ENCODE data around the gene PLXNB3. TPM values are rescaled to one million over a fixed set of nuclear protein-coding genes. Genes with fewer than 3 reads are reported as not detected.

The PLXNB3 gene
- 5.5 and 8.1 TPM in 2 replicates for total RNA-seq

GRCh38 chrX:153763989-153764755, at the start of gene PLXNB3:
PLXNB3 (plus strand) TSS chrX:153764249; CDS start chrX:153765536, 1,287 bp downstream.

DNA sequence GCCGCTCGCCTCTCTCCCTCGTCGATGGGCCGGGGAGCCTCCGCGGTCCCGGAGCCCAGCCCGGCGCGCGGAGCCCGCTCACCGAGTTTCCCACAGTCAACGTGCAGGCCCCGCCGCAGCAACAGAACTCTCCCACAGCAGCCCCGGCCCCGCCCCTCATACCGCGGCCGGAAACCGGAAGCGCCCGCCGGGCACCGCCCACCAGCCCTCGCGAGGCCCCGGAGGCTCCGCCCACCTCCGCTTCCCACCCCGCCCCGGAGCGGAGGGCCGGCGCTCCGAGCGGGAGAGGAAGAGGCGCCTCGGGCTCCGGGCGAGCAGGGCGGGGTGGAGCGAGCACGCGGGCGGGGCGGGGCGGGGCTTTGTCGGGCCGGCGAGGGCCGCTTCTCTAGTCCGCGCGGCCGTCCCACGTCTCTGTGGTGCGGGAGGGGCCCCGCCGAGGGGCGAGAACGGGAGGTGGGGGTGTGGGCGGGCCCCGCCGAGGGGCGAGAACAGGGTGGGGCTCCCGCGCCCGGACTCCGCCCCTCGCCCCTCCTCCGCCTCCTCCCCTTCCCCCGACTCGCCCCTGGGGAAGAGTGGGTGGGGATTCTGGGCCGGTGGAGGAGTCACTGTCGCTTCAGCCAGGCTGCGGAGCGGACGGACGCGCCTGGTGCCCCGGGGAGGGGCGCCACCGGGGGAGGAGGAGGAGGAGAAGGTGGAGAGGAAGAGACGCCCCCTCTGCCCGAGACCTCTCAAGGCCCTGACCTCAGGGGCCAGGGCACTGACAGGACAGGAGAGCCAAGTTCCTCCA, 39.6 kb upstream of the PLXNB3 start, which contains the start of the genes ABCD1 and BCAP31:
Gene ABCD1 (plus strand): TSS at position 605 of the 787 bp plus-strand sequence. CDS start 411 bp downstream, outside the sequence.
Gene BCAP31 (minus strand): TSS at position 136 of the 787 bp plus-strand sequence. CDS start 1,143 bp downstream, outside the sequence.

DNA sequence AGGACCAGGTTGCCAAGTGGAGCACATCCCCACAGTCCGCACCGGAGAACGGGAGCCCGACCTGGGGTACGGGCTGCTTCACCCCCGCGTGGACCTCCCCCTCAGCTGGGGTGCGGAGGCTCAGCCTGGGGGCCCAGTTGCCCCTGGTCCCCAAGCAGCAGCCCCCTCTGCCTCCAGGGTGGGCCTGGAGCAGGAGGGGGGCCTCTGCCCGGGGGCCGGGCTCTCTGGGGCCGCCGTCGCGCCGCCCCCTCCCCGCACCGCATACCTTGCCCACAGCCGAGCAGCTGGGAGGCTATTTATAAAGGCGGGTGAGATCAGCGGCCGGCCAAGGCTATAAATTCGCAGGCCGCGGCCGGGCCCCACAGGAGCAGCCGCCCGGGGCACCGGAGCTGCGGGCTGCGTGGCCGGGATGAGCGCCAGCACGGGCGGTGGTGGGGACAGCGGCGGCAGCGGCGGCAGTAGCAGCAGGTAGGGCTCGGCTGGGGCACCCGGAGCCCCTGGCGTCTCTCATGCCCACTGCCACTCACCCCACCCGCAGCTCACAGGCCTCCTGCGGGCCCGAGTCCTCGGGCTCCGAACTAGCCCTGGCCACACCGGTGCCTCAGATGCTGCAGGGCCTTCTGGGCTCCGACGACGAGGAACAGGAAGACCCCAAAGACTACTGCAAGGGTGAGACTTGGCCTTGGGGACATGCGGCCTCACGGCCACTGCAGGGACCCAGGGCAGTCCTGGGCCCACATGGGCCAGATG, 16.8 kb downstream of the PLXNB3 start, which contains the start of gene SRPK3:
Gene SRPK3 (plus strand): TSS at position 364 of the 750 bp plus-strand sequence. CDS start 46 bp downstream, at position 410.

GRCh38 chrX:153794018-153794896, 30.2 kb downstream of the PLXNB3 start, which contains the start of the genes IDH3G and SSR4:
IDH3G (minus strand) TSS chrX:153794375; CDS start chrX:153794326, 49 bp downstream.
SSR4 (plus strand) TSS chrX:153794668; CDS start chrX:153794688, 20 bp downstream.

Other genes with a start within 250 kb of the PLXNB3 start
- gene ATP2B3, start 246.6 kb upstream of the PLXNB3 start, total RNA-seq, result under 0.01 TPM in 1 of 2 replicates, not detected in the other
- gene CCNQ, start 165.1 kb upstream of the PLXNB3 start, total RNA-seq, result 31.7 and 47.8 TPM in 2 replicates
- 0.11 TPM in 1 of 2 replicates, not detected in the other for gene DUSP9, start 117.0 kb upstream of the PLXNB3 start, total RNA-seq
- gene PNCK, start 90.4 kb upstream of the PLXNB3 start, total RNA-seq, result 1.2 TPM in 1 of 2 replicates, not detected in the other
- gene SLC6A8, start 76.3 kb upstream of the PLXNB3 start, total RNA-seq, result 7.0 and 19.5 TPM in 2 replicates
- gene BCAP31, start 39.9 kb upstream of the PLXNB3 start, total RNA-seq, result 174 and 188 TPM in 2 replicates
- 9.6 and 11.0 TPM in 2 replicates for gene ABCD1, start 39.4 kb upstream of the PLXNB3 start, total RNA-seq
- 0.44 and 1.7 TPM in 2 replicates for gene SRPK3, start 16.8 kb downstream of the PLXNB3 start, total RNA-seq
- gene IDH3G, start 30.1 kb downstream of the PLXNB3 start, total RNA-seq, result 50.4 and 60.0 TPM in 2 replicates
- gene SSR4, start 30.4 kb downstream of the PLXNB3 start, total RNA-seq, result 50.1 and 101 TPM in 2 replicates
- 0.12 and 0.22 TPM in 2 replicates for gene PDZD4, start 66.3 kb downstream of the PLXNB3 start, total RNA-seq
- 2.7 and 5.5 TPM in 2 replicates for gene L1CAM, start 121.9 kb downstream of the PLXNB3 start, total RNA-seq
- gene AVPR2, start 140.4 kb downstream of the PLXNB3 start, total RNA-seq, result not detected in 2 replicates
- gene ARHGAP4, start 162.0 kb downstream of the PLXNB3 start, total RNA-seq, result 2.7 and 3.6 TPM in 2 replicates
- gene NAA10, start 170.8 kb downstream of the PLXNB3 start, total RNA-seq, result 48.6 and 76.7 TPM in 2 replicates
- gene RENBP, start 180.4 kb downstream of the PLXNB3 start, total RNA-seq, result 1.4 and 2.0 TPM in 2 replicates
- gene HCFC1, start 207.6 kb downstream of the PLXNB3 start, total RNA-seq, result 14.6 and 21.1 TPM in 2 replicates
- gene TMEM187, start 208.5 kb downstream of the PLXNB3 start, total RNA-seq, result 6.1 and 7.5 TPM in 2 replicates

Measured in uterine smooth muscle cell (primary cell).